K562 (cell line): ENCODE data around the gene NVL. TPM values are rescaled to one million over a fixed set of nuclear protein-coding genes. Genes with fewer than 3 reads are reported as not detected.
A peak's percentile ranks its signal among the peaks of the same experiment; 100 is the strongest.

Experiments used
- BRD4 ChIP-seq: fragments of 200-600 bp; sonication (generic); IDR thresholded peaks from 2 replicates; pipeline ENCODE4 v1.6.1; 2017; ENCODE audit warnings: inconsistent platforms
- FOXP1 ChIP-seq: sonication (generic); formaldehyde crosslinking; IDR thresholded peaks from 2 replicates; pipeline ENCODE4 v1.8.0; 2022; ENCODE audit warnings: mild to moderate bottlenecking, missing genetic modification reagents
- HSF4 ChIP-seq: fragments of 250-450 bp; sonication (Bioruptor Pico); IDR thresholded peaks from 2 replicates; pipeline ENCODE4 v2.1.2; 2022; ENCODE audit warnings: mild to moderate bottlenecking, moderate library complexity, borderline replicate concordance
- NBN ChIP-seq: fragments of 450-650 bp; IDR thresholded peaks from 2 replicates; pipeline ENCODE4 v1.6.1; 2016; ENCODE audit warnings: low read depth, mild to moderate bottlenecking
- NFYB ChIP-seq: IDR thresholded peaks from 2 replicates; pipeline ENCODE4 v1.6.1; 2011; ENCODE audit warnings: mild to moderate bottlenecking, moderate library complexity; ENCODE audit not compliant: insufficient read length; ENCODE audit errors: extremely low read depth
- POLR2G ChIP-seq: fragments of 200-400 bp; formaldehyde crosslinking; IDR thresholded peaks from 2 replicates; pipeline ENCODE4 v1.6.1; 2017; ENCODE audit warnings: low read depth, mild to moderate bottlenecking, antibody characterized with exemption, low read length, moderate library complexity
- RHOXF2B ChIP-seq: fragments of 250-450 bp; sonication (Bioruptor Pico); conservative IDR thresholded peaks from 2 replicates; pipeline ENCODE4 v1.5.1; 2021
- SIX5 ChIP-seq, 2 experiments: IDR thresholded peaks; 2 replicates each; pipeline ENCODE4 v1.6.1; 2011; ENCODE audit warnings: low read length in 2 of 2, borderline replicate concordance in 1 of 2, low read depth in 1 of 2, mild to moderate bottlenecking in 1 of 2, moderate library complexity in 1 of 2; ENCODE audit not compliant: insufficient read depth in 1 of 2
- SMAD4 ChIP-seq: fragments of 250-450 bp; sonication (Bioruptor Pico); conservative IDR thresholded peaks from 2 replicates; pipeline ENCODE4 v1.8.0; 2021; ENCODE audit warnings: inconsistent platforms, mild to moderate bottlenecking, moderate library complexity
- SRF ChIP-seq, 2 experiments: fragments of 250-450, 450-650 bp in 1 of 2; sonication (Bioruptor Pico) in 1 of 2; sonication (generic) in 1 of 2; formaldehyde crosslinking; IDR thresholded peaks; 2 replicates each; pipeline versions ENCODE4 v1.5.0 to v1.5.1; 2020 to 2022; ENCODE audit warnings: mild to moderate bottlenecking in 1 of 2, missing genetic modification reagents in 1 of 2
- polyA plus RNA-seq, 8 experiments: library from polyadenylated mRNA; depleted of rRNA in 4 of 8; stranded (reverse) in 5 of 8; unstranded in 3 of 8; fragments of >200 nt; fragmentation: Nextera tagmentation in 2 of 8; fragmentation: Illumina TruSeq in 1 of 8; extraction: Ambion mirVana in 2 of 8; extraction: Trizol in 1 of 8; gene quantifications; 2 replicates each; pipeline versions ENCODE4 v1.2.1 to v1.2.3, GENCODE V29; 2011 to 2014; ENCODE audit warnings: inconsistent platforms in 1 of 8, missing spikeins in 1 of 8
- total RNA-seq, 7 experiments: library from RNA; depleted of rRNA in 6 of 7; stranded (reverse); fragments of >200 nt in 6 of 7; fragmentation: Illumina TruSeq in 2 of 7; extraction: Trizol in 2 of 7; gene quantifications; 2 replicates each; pipeline versions ENCODE4 v1.2.1 to v1.2.3, GENCODE V29; 2011 to 2021; ENCODE audit warnings: low replicate concordance in 1 of 7
- TF ChIP-seq, protein P1 (sequence below): sonication (generic); formaldehyde crosslinking; IDR thresholded peaks from 2 replicates; pipeline ENCODE4 v1.8.1; 2023; ENCODE audit warnings: mild to moderate bottlenecking, missing genetic modification reagents, moderate library complexity
- TF ChIP-seq, protein P2 (sequence below): fragments of 250-450 bp; sonication (Bioruptor Pico); IDR thresholded peaks from 2 replicates; pipeline ENCODE4 v1.5.0; 2021
- TF ChIP-seq, protein P3 (sequence below), 2 experiments: fragments of 150-350 bp in 1 of 2; IDR thresholded peaks; 2 replicates each; pipeline ENCODE4 v1.6.1; 2012 to 2016; ENCODE audit warnings: low read depth in 2 of 2, low read length in 2 of 2, mild to moderate bottlenecking in 1 of 2, moderate library complexity in 1 of 2

Gene NVL
- total and polyA plus RNA-seq, 9 of the 15 experiments (the other 6 are each of a cell fraction or from before 2014, with no cell fraction given): 32.5 to 86.6 (median 62.9) TPM

- TF ChIP-seq SMAD4 (peak; percentile 84), HSF4 (CRISPR knock-in tag) (peak; percentile 66; the same call in 1 of the 2 replicates), NFYB (peak; percentile 36), NBN (peak; percentile 71; the same call in 1 of the 2 replicates), BRD4 (peak; percentile 47; the same call in 1 of the 2 replicates), POLR2G (peak; percentile 84), FOXP1 (CRISPR knock-in tag) (0 out of 2 replicates have a peak, but pooled peaks have one; percentile 47), SIX5 (IDR thresholded peaks at IDR 0.05; ENCODE audit: borderline replicate concordance in 1 of 2, insufficient read depth in 1 of 2, low read depth in 1 of 2, low read length in 2 of 2) (0 out of 4 replicates have a peak, but pooled peaks of 1 of the 2 experiments have one; percentile 14), SRF (CRISPR knock-in tag; IDR thresholded peaks at IDR 0.05) (no peak), RHOXF2B (CRISPR knock-in tag) (0 out of 2 replicates have a peak, but pooled peaks have one; percentile 56)
- TF ChIP-seq, protein P1, sequence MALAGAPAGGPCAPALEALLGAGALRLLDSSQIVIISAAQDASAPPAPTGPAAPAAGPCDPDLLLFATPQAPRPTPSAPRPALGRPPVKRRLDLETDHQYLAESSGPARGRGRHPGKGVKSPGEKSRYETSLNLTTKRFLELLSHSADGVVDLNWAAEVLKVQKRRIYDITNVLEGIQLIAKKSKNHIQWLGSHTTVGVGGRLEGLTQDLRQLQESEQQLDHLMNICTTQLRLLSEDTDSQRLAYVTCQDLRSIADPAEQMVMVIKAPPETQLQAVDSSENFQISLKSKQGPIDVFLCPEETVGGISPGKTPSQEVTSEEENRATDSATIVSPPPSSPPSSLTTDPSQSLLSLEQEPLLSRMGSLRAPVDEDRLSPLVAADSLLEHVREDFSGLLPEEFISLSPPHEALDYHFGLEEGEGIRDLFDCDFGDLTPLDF: no peak
- TF ChIP-seq, protein P2, sequence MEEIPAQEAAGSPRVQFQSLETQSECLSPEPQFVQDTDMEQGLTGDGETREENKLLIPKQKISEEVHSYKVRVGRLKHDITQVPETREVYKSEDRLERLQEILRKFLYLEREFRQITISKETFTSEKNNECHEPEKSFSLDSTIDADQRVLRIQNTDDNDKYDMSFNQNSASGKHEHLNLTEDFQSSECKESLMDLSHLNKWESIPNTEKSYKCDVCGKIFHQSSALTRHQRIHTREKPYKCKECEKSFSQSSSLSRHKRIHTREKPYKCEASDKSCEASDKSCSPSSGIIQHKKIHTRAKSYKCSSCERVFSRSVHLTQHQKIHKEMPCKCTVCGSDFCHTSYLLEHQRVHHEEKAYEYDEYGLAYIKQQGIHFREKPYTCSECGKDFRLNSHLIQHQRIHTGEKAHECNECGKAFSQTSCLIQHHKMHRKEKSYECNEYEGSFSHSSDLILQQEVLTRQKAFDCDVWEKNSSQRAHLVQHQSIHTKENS: no peak
- TF ChIP-seq, protein P3, sequence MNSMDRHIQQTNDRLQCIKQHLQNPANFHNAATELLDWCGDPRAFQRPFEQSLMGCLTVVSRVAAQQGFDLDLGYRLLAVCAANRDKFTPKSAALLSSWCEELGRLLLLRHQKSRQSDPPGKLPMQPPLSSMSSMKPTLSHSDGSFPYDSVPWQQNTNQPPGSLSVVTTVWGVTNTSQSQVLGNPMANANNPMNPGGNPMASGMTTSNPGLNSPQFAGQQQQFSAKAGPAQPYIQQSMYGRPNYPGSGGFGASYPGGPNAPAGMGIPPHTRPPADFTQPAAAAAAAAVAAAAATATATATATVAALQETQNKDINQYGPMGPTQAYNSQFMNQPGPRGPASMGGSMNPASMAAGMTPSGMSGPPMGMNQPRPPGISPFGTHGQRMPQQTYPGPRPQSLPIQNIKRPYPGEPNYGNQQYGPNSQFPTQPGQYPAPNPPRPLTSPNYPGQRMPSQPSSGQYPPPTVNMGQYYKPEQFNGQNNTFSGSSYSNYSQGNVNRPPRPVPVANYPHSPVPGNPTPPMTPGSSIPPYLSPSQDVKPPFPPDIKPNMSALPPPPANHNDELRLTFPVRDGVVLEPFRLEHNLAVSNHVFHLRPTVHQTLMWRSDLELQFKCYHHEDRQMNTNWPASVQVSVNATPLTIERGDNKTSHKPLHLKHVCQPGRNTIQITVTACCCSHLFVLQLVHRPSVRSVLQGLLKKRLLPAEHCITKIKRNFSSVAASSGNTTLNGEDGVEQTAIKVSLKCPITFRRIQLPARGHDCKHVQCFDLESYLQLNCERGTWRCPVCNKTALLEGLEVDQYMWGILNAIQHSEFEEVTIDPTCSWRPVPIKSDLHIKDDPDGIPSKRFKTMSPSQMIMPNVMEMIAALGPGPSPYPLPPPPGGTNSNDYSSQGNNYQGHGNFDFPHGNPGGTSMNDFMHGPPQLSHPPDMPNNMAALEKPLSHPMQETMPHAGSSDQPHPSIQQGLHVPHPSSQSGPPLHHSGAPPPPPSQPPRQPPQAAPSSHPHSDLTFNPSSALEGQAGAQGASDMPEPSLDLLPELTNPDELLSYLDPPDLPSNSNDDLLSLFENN (IDR thresholded peaks at IDR 0.05; ENCODE audit: low read depth in 2 of 2, low read length in 2 of 2): peak in 1 of 2 experiments; percentile 78; a peak in 2 of 4 replicates
These were observed at the start of gene NVL (continued) for GRCh38 chr1:224329842-224330753.
